Small intestine (tissue), 7 donors: Measurements from ENCODE around the gene B4GALNT3. TPM values are rescaled to one million over a fixed set of nuclear protein-coding genes. Genes with fewer than 3 reads are reported as not detected.

Source experiments
- DNase-seq, 2 donors: peaks; one replicate each; pipeline versions ENCODE4 v3.0.0 to v3.0.0-alpha.2; 2013
- FAIRE-seq: peaks from 2 replicates; lab custom pipeline; 2012; peaks lifted over from hg19 to GRCh38; lab: Jason Lieb, UNC
- H3K27ac ChIP-seq, 3 donors: one replicate each; pipeline ENCODE4 v1.5.1; 2013; ENCODE audit warnings: low read length in 2 of 3, mild to moderate bottlenecking in 2 of 3, control low read depth in 1 of 3, inconsistent platforms in 1 of 3, low read depth in 1 of 3, moderate library complexity in 1 of 3
- H3K27me3 ChIP-seq, 3 donors: one replicate each; pipeline ENCODE4 v1.6.1; 2013; ENCODE audit warnings: low read length in 3 of 3, inconsistent platforms in 1 of 3; ENCODE audit not compliant: control insufficient read depth in 3 of 3, insufficient read depth in 3 of 3
- H3K36me3 ChIP-seq, 3 donors: one replicate each; pipeline ENCODE4 v1.6.1; 2013; ENCODE audit warnings: low read length in 3 of 3, inconsistent platforms in 1 of 3, low read depth in 1 of 3, mild to moderate bottlenecking in 1 of 3, moderate library complexity in 1 of 3; ENCODE audit not compliant: control insufficient read depth in 3 of 3, insufficient read depth in 2 of 3
- H3K4me1 ChIP-seq, 3 donors: one replicate each; pipeline ENCODE4 v1.6.1; 2013; ENCODE audit warnings: low read length in 2 of 3, inconsistent platforms in 1 of 3, low read depth in 1 of 3, mild to moderate bottlenecking in 1 of 3, moderate library complexity in 1 of 3; ENCODE audit not compliant: control insufficient read depth in 3 of 3, insufficient read depth in 2 of 3
- H3K4me3 ChIP-seq, 3 donors: one replicate each; pipeline ENCODE4 v1.5.1; 2013; ENCODE audit warnings: low read length in 3 of 3, control low read depth in 1 of 3, inconsistent platforms in 1 of 3, low read depth in 1 of 3, mild to moderate bottlenecking in 1 of 3, moderate library complexity in 1 of 3
- H3K9me3 ChIP-seq, 2 donors: one replicate each; pipeline ENCODE4 v1.6.1; 2013; ENCODE audit warnings: low read depth in 1 of 2, low read length in 1 of 2; ENCODE audit not compliant: control insufficient read depth in 2 of 2, insufficient read depth in 1 of 2
- WGBS, 3 donors: extraction: QIAGEN DNeasy Blood & Tissue Kit; methylation state at CpG; one replicate each; pipeline ENCODE4 v1.1.7; 2013; 5-methylcytosine and 5-hydroxymethylcytosine counted together
- polyA plus RNA-seq, 4 donors: library from polyadenylated mRNA; stranded (reverse) in 3 of 4; unstranded in 1 of 4; fragments of 200-250 nt in 3 of 4; fragments of 120-200 nt in 1 of 4; gene quantifications; one replicate each; pipeline versions ENCODE4 v1.2.1 to v1.2.3, GENCODE V29; 2013
- donor health status: healthy with polysubstance abuse.
- donor health status: control.
- donor health status: control.
- donor health status: Bipolar disorder and iron deficiency.
- donor health status: healthy.

Gene B4GALNT3
- polyA plus RNA-seq, 4 donors: 0.45 to 6.6 (median 2.9) TPM; not detected in 1

GRCh38 chr12:608413-608812, 148.7 kb downstream of the B4GALNT3 start:
- no peak for DNase-seq
- H3K27ac ChIP-seq: peak overlapping the region in 1 of 3 donors; percentile 58
- no peaks in the 10 kb centered on the region for H3K36me3 ChIP-seq
- 81 to 91% (median 90%) methylated on average over 3 of the region's 3 CpGs for WGBS, 3 donors
- H3K27me3 ChIP-seq: no peaks in the 10 kb centered on the region
- FAIRE-seq: no peak
- peaks cover 0 to 3% of the 10 kb centered on the region in 2 donors for H3K9me3 ChIP-seq
- no peak overlapping the region for H3K4me3 ChIP-seq
- H3K4me1 ChIP-seq: peaks cover 0 to 2% (median 0%) of the 10 kb centered on the region in 3 donors

DNA sequence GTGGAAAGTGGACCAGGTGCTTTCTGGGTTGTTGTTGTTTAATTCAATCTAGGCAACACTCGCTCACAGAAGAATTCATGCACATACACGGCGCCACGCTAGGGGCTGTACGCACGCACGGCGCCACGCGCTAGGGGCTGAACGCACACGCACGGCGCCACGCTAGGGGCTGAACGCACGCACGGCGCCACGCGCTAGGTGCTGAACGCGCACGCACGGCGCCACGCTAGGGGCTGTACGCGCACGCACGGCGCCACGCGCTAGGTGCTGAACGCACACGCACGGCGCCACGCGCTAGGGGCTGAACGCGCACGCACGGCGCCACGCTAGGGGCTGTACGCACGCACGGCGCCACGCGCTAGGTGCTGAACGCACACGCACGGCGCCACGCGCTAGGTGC, 149.2 kb downstream of the B4GALNT3 start:
- H3K27ac ChIP-seq: no peak overlapping the region
- no peaks in the 10 kb centered on the region for H3K36me3 ChIP-seq
- peaks cover 0 to 2% (median 0%) of the 10 kb centered on the region in 3 donors for H3K4me1 ChIP-seq
- no peaks in the 10 kb centered on the region for H3K27me3 ChIP-seq
- 97 to 98% (median 98%) methylated on average over 58 of the region's 58 CpGs for WGBS, 3 donors
- H3K9me3 ChIP-seq: peaks cover 0 to 3% of the 10 kb centered on the region in 2 donors
- H3K4me3 ChIP-seq: no peak overlapping the region
- DNase-seq (no peak), FAIRE-seq (no peak)

GRCh38 chr12:611721-612120, 152.0 kb downstream of the B4GALNT3 start:
- Histone ChIP-seq H3K4me1 (peaks cover 0 to 2% (median 0%) of the 10 kb centered on the region in 3 donors), H3K27ac (no peak overlapping the region), H3K27me3 (no peaks in the 10 kb centered on the region), H3K9me3 (peaks cover 0 to 3% of the 10 kb centered on the region in 2 donors), H3K4me3 (no peak overlapping the region), H3K36me3 (no peaks in the 10 kb centered on the region)
- FAIRE-seq (no peak), DNase-seq (no peak)
- WGBS, 3 donors: 86 to 97% (median 96%) methylated on average over 3 of the region's 3 CpGs

DNA sequence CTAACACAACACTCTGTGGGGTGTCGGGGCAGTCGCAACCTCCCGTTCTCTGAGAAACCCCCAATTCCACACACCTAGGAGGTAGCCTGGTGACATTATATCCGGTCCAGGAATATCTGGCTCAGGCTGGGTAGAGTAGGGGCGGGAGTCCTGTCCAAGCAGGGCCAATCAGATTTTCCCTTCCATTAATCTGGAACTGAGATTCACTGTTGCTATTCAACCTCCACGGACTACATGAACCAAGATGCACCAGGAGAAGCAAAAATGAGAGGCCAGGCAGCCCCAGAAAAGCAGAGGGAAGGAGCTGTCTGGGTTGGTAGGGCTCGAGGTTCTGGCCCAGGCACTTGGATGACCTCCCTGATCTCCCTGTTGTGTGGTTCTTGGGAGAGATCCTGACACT, 152.6 kb downstream of the B4GALNT3 start:
- Histone ChIP-seq H3K9me3 (peaks cover 0 to 3% of the 10 kb centered on the region in 2 donors), H3K4me1 (peaks cover 0 to 2% (median 0%) of the 10 kb centered on the region in 3 donors), H3K36me3 (no peaks in the 10 kb centered on the region), H3K27ac (no peak overlapping the region), H3K27me3 (no peaks in the 10 kb centered on the region), H3K4me3 (no peak overlapping the region)
- FAIRE-seq (no peak), DNase-seq (no peak)
- 86 to 91% (median 88%) methylated on average over 7 of the region's 7 CpGs for WGBS, 3 donors

GRCh38 chr12:612886-613285, 153.1 kb downstream of the B4GALNT3 start:
- Histone ChIP-seq H3K27ac (no peak overlapping the region), H3K9me3 (peaks cover 0 to 3% of the 10 kb centered on the region in 2 donors), H3K27me3 (no peaks in the 10 kb centered on the region), H3K36me3 (no peaks in the 10 kb centered on the region), H3K4me3 (no peak overlapping the region), H3K4me1 (peaks cover 0 to 2% (median 0%) of the 10 kb centered on the region in 3 donors)
- 90 to 95% (median 94%) methylated on average over 4 of the region's 4 CpGs for WGBS, 3 donors
- FAIRE-seq: no peak
- DNase-seq: no peak

Other genes starting within 250 kb of the B4GALNT3 start
- 1 to 10 TPM in 2 of 4 donors, under 1 TPM in 2; 0.06 to 9.4 (median 1.7) TPM for gene SLC6A12, start 245.8 kb upstream of the B4GALNT3 start, polyA plus RNA-seq
- 10 to 100 TPM in 2 of 4 donors, under 1 TPM in 2; 0.24 to 18.6 (median 5.8) TPM for gene SLC6A13, start 197.1 kb upstream of the B4GALNT3 start, polyA plus RNA-seq
- 10 to 100 TPM in 1 of 4 donors, 1 to 10 TPM in 3; 4.1 to 26.9 (median 8.0) TPM for gene KDM5A, start 70.6 kb upstream of the B4GALNT3 start, polyA plus RNA-seq
- 10 to 100 TPM in 1 of 4 donors, 1 to 10 TPM in 3; 3.2 to 10.9 (median 4.3) TPM for gene CCDC77, start 58.3 kb upstream of the B4GALNT3 start, polyA plus RNA-seq
- gene NINJ2, start 203.5 kb downstream of the B4GALNT3 start, polyA plus RNA-seq: 1 to 10 TPM in 3 of 4 donors, under 1 TPM in 1; 0.67 to 8.1 (median 3.8) TPM